Measurements from ENCODE around the gene PPP2R2C. TPM values are rescaled to one million over a fixed set of nuclear protein-coding genes. Genes with fewer than 3 reads are reported as not detected.

PPP2R2C gene
- polyA plus RNA-seq, 1 experiment, result 0.06 TPM

DNA sequence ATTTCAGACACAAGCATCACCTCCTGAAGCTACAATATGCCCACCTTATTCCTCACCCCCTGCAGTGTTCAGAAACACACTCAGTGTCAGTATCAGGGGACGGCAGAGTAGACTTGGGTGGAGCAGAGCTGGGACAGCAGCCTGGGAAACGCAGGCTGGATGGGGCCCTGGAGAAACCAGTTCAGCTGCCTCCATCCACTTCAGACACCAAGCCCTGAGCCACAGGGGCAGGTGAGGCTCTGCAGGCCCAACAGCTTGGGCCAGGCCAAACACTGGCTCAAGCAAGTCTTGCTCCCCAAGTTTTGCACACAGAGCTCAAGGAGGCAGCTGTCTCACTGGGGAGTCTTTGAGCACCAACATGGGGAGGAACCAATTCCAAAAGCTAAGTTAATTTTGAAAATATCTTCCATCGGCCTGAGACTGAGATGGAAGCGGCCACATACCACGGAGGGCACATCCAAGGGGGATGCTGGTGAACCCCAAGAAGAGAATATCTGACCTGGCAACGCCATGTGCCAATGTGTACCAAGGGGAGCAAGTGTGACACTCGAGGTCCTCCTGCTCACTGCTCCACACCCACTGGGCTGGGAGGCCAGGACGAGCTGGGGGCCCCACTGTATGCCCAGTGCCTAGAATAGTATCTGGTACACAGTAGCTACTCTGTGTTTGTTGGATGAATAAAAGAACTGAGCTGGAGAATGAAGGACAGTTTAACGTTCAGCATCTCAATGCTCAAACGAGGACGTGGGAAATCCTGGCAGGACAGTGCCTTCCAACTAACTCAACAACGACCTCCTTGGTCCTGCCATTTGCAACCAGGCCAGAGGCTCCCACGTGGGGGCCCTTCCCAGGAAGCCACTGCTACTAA is 45.6 kb downstream of the PPP2R2C start:
- Histone ChIP-seq H3K36me3 (ENCODE audit: control insufficient read depth, insufficient read depth, low read length) (no peaks in the 10 kb centered on the region), H3K27me3 (ENCODE audit: control insufficient read depth, insufficient read depth, low read length) (no peaks in the 10 kb centered on the region), H3K4me3 (ENCODE audit: low read depth, low read length) (no peak overlapping the region)
- no peak for DNase-seq (ENCODE audit: low read depth)
- ChIA-PET CTCF (interaction anchor here (1.1 kb wide), 1 partner anchor 177 kb away, joined by 4 read pairs; no protein-coding TSS in a partner anchor), POLR2A (no interaction called here)
- TF ChIP-seq, protein P1, sequence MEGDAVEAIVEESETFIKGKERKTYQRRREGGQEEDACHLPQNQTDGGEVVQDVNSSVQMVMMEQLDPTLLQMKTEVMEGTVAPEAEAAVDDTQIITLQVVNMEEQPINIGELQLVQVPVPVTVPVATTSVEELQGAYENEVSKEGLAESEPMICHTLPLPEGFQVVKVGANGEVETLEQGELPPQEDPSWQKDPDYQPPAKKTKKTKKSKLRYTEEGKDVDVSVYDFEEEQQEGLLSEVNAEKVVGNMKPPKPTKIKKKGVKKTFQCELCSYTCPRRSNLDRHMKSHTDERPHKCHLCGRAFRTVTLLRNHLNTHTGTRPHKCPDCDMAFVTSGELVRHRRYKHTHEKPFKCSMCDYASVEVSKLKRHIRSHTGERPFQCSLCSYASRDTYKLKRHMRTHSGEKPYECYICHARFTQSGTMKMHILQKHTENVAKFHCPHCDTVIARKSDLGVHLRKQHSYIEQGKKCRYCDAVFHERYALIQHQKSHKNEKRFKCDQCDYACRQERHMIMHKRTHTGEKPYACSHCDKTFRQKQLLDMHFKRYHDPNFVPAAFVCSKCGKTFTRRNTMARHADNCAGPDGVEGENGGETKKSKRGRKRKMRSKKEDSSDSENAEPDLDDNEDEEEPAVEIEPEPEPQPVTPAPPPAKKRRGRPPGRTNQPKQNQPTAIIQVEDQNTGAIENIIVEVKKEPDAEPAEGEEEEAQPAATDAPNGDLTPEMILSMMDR (IDR thresholded peaks at IDR 0.05; ENCODE audit: insufficient read depth, low read depth, low read length), result no peak

DNA sequence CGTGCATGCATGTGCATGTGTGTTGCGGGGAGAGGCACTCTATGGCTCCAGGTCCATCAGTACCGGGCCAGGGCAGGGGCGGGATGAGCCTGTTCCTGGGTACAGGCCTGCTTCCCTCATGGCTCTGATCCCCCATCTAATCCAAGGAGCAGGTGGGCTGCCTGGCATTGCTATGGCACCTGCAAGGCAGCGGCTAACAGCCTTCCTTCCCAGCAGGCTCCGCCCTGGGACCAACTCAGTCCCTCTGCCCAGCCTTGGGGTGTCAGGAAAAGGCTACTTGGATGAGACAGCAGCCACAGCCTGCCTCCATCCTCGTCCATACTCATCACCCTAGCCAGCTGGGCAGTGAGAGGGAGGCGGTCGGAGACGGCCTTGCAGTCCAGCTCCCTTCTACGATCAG is 46.5 kb downstream of the PPP2R2C start:
- CTCF ChIA-PET, result interaction anchor here (1.1 kb wide), 1 partner anchor 176 kb away, joined by 4 read pairs; no protein-coding TSS in a partner anchor
- POLR2A ChIA-PET, result no interaction called here

DNA sequence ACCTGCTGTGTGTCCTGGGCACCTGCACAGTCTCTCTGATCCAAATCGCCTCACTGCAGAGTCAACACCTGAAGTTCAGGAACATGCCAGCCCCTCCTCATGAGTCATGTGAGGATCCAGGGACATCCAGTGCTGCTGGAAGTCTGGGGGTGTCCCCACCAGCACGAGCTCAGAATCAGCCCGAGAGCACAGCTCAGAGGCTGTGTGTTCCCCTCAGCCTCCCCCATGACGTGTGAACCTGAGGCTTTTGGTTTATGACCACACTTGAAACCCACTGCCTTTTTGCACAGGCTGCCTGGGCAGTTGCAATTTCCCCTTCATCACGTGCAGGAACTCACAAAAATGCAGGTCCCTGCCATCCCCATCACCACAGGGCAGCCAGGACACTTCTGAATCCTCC is 47.1 kb downstream of the PPP2R2C start:
- H3K4me3 ChIP-seq (ENCODE audit: low read depth, low read length), result no peak overlapping the region
- DNase-seq (ENCODE audit: low read depth), result no peak
- TF ChIP-seq, protein P1 (IDR thresholded peaks at IDR 0.05; ENCODE audit: insufficient read depth, low read depth, low read length), result no peak
- no peaks in the 10 kb centered on the region for H3K27me3 ChIP-seq (ENCODE audit: control insufficient read depth, insufficient read depth, low read length)
- no peaks in the 10 kb centered on the region for H3K36me3 ChIP-seq (ENCODE audit: control insufficient read depth, insufficient read depth, low read length)
- POLR2A ChIA-PET, result no interaction called here
- CTCF ChIA-PET, result interaction anchor here (1.1 kb wide), 1 partner anchor 174 kb away, joined by 3 read pairs; no protein-coding TSS in a partner anchor

More for the DNA sequence above, 46.5 kb downstream of the PPP2R2C start:
- H3K4me3 ChIP-seq (ENCODE audit: low read depth, low read length), result no peak overlapping the region
- DNase-seq (ENCODE audit: low read depth), result no peak
- H3K27me3 ChIP-seq (ENCODE audit: control insufficient read depth, insufficient read depth, low read length), result no peaks in the 10 kb centered on the region
- TF ChIP-seq, protein P1 (IDR thresholded peaks at IDR 0.05; ENCODE audit: insufficient read depth, low read depth, low read length), result no peak
- no peaks in the 10 kb centered on the region for H3K36me3 ChIP-seq (ENCODE audit: control insufficient read depth, insufficient read depth, low read length)

DNA sequence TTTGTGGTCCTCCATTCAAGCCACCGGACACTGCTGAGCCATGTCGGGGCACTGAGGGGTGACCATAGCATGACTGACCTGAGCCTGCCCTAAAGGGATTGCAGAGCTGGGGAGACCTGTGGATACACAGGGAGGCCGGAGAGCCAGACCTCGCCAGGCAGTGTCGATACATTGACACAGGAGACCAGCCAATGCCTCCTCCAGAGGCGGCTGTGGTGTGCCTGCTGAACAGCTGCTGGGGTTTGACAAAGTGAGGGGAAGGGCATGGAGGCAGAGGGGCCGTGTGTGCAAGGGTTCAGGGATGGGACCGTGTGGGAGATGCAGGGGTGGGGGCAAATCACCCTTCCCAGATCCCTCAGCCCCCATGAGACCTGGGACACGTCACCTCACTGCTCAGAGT is 48.0 kb downstream of the PPP2R2C start:
- H3K27me3 ChIP-seq (ENCODE audit: control insufficient read depth, insufficient read depth, low read length), result no peaks in the 10 kb centered on the region
- no peak for DNase-seq (ENCODE audit: low read depth)
- ChIA-PET CTCF (interaction anchor here (1.1 kb wide), 1 partner anchor 174 kb away, joined by 3 read pairs; no protein-coding TSS in a partner anchor), POLR2A (no interaction called here)
- TF ChIP-seq, protein P1 (IDR thresholded peaks at IDR 0.05; ENCODE audit: insufficient read depth, low read depth, low read length), result no peak
- H3K4me3 ChIP-seq (ENCODE audit: low read depth, low read length), result no peak overlapping the region
- H3K36me3 ChIP-seq (ENCODE audit: control insufficient read depth, insufficient read depth, low read length), result no peaks in the 10 kb centered on the region

DNA sequence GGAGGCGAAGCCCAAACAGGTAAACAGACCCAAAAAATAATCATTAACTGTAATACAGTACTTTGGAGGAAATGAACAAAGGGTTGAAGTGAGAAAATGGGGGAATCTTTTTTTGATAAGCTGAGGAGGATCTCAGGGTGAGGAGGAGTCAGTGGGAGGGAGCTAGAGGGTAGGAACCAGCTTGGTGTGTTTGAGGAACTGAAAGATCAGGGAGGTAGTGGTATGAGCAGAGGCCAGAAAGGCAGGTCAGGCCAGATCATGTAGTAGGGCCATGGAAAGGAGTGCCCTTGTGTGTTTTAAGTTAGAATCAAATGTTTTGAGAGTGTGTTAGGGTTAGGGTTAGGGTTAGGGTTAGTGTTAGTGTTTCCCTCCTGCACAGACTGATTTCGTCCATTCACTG is 48.8 kb downstream of the PPP2R2C start:
- ChIA-PET POLR2A (no interaction called here), CTCF (no interaction called here)
- H3K27me3 ChIP-seq (ENCODE audit: control insufficient read depth, insufficient read depth, low read length), result no peaks in the 10 kb centered on the region
- TF ChIP-seq, protein P1 (IDR thresholded peaks at IDR 0.05; ENCODE audit: insufficient read depth, low read depth, low read length), result no peak
- no peaks in the 10 kb centered on the region for H3K36me3 ChIP-seq (ENCODE audit: control insufficient read depth, insufficient read depth, low read length)
- DNase-seq (ENCODE audit: low read depth), result no peak
- H3K4me3 ChIP-seq (ENCODE audit: low read depth, low read length), result no peak overlapping the region
